Brain microvascular endothelial cell (primary cell): ENCODE results near the gene BMPER.

Experiments
- DNase-seq: peaks from one replicate; pipeline ENCODE4 v3.0.0-alpha.2; 2020
- H3K27ac ChIP-seq: fragments of 250-450 bp; sonication (Bioruptor Pico); 2 replicates; pipeline ENCODE4 v1.5.1; 2020; ENCODE audit warnings: mild to moderate bottlenecking, moderate library complexity
- H3K27me3 ChIP-seq: fragments of 250-450 bp; sonication (Bioruptor Pico); replicated peaks from 2 replicates; pipeline ENCODE4 v1.5.1; 2020; ENCODE audit warnings: mild to moderate bottlenecking
- H3K36me3 ChIP-seq: fragments of 250-450 bp; sonication (Bioruptor Pico); replicated peaks from 2 replicates; pipeline ENCODE4 v1.5.1; 2020; ENCODE audit warnings: mild to moderate bottlenecking
- H3K4me3 ChIP-seq: 2 replicates; pipeline ENCODE4 v1.5.1; 2011; ENCODE audit warnings: low read depth, mild to moderate bottlenecking, control low read depth, low read length, moderate library complexity
- in situ Hi-C: cut with HindIII; loops from 2 replicates; pipeline ENCODE4 v1.10.0; 2017; ENCODE audit warnings: low sequenced_read_pairs, low pct_ligation_motif_present
- TF ChIP-seq, protein P1 (sequence below): IDR thresholded peaks from 2 replicates; pipeline ENCODE4 v1.5.1; 2011; ENCODE audit warnings: low read depth, mild to moderate bottlenecking, moderate library complexity, low read length, control low read depth, inconsistent platforms; ENCODE audit errors: missing control alignments

BMPER gene

DNA sequence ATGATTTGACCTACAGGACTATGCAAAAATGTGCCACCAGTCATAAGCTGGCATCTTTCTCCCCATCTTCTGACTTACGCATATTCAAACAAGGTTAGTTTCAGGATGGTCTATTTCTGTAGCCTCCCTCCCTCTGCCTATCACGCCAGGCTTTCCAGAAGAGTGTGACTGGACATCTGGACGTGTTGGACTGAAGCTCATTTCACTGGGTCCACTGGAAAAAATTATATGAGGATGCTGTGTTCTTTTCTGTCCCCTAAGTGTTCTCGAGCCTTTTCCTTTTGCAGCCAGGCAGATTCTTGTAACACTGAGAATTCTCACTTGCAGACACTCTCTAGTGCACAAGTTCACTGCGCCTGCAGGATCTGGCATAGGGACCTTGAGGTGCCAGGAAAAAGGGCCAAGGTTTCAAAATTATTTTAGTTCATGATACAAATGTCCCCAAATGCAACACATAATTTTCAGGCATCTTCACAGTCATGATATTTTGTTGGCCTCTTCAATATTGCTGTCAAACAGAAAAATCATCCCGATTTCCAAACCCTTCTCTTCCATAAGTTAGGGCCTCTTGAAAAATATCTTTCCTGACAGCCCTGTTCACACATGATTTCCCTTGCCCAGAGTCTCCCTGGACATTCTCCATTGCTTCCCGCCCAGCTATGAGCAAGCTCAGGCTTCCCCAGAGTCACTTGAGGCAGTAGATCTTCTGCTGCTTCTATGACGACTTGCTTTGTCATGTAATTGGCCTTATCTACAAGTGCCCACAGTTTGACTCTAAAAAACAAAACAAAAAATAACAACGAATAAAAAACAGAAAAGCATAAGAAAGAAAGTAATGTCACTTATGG lies 170.4 kb downstream of the BMPER start:
- no peak overlapping the region for H3K4me3 ChIP-seq
- no peaks in the 10 kb centered on the region for H3K36me3 ChIP-seq
- H3K27ac ChIP-seq = no peak overlapping the region
- TF ChIP-seq, protein P1, sequence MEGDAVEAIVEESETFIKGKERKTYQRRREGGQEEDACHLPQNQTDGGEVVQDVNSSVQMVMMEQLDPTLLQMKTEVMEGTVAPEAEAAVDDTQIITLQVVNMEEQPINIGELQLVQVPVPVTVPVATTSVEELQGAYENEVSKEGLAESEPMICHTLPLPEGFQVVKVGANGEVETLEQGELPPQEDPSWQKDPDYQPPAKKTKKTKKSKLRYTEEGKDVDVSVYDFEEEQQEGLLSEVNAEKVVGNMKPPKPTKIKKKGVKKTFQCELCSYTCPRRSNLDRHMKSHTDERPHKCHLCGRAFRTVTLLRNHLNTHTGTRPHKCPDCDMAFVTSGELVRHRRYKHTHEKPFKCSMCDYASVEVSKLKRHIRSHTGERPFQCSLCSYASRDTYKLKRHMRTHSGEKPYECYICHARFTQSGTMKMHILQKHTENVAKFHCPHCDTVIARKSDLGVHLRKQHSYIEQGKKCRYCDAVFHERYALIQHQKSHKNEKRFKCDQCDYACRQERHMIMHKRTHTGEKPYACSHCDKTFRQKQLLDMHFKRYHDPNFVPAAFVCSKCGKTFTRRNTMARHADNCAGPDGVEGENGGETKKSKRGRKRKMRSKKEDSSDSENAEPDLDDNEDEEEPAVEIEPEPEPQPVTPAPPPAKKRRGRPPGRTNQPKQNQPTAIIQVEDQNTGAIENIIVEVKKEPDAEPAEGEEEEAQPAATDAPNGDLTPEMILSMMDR = no peak
- no peak for DNase-seq
- in situ Hi-C loops = no loop called here
- H3K27me3 ChIP-seq = no peaks in the 10 kb centered on the region

DNA sequence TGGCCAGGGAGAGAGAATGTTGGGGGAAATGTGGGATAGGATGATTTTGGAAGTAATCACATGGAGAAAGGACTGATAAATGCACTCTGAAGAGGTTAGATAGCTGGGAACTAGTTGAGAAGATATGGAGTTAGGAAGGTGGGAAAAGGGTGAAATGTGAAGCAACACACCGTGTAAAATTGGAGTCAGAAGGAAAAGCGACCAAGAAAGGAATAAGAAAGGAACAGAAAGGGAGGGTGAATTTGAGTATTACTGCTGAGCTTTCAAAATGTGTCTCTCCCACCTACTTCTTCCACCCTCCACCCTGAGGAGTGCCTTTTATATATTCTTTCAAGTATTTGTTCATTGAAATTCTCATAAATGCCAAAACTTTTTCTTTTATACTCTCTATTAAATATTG lies 171.8 kb downstream of the BMPER start:
- TF ChIP-seq, protein P1 = no peak
- Histone ChIP-seq H3K27me3 (no peaks in the 10 kb centered on the region), H3K27ac (no peak overlapping the region), H3K4me3 (no peak overlapping the region), H3K36me3 (no peaks in the 10 kb centered on the region)
- no peak for DNase-seq
- in situ Hi-C loops = no loop called here

- TF ChIP-seq, protein P1 = no peak
- Histone ChIP-seq H3K27me3 (no peaks in the 10 kb centered on the region), H3K27ac (no peak overlapping the region), H3K4me3 (no peak overlapping the region), H3K36me3 (no peaks in the 10 kb centered on the region)
- in situ Hi-C loops = no loop called here
- DNase-seq = no peak
These were observed 173.5 kb downstream of the BMPER start for GRCh38 chr7:34078864-34079263.

- Histone ChIP-seq H3K27ac (no peak overlapping the region), H3K36me3 (no peaks in the 10 kb centered on the region), H3K27me3 (no peaks in the 10 kb centered on the region), H3K4me3 (no peak overlapping the region)
- DNase-seq = no peak
- in situ Hi-C loops = no loop called here
- TF ChIP-seq, protein P1 = no peak
These were observed 175.2 kb downstream of the BMPER start for GRCh38 chr7:34080513-34080912.

- DNase-seq = no peak
- in situ Hi-C loops = no loop called here
- no peaks in the 10 kb centered on the region for H3K27me3 ChIP-seq
- H3K4me3 ChIP-seq = no peak overlapping the region
- TF ChIP-seq, protein P1 = no peak
- no peak overlapping the region for H3K27ac ChIP-seq
- no peaks in the 10 kb centered on the region for H3K36me3 ChIP-seq
These were observed 176.6 kb downstream of the BMPER start for GRCh38 chr7:34081935-34082334.

DNA sequence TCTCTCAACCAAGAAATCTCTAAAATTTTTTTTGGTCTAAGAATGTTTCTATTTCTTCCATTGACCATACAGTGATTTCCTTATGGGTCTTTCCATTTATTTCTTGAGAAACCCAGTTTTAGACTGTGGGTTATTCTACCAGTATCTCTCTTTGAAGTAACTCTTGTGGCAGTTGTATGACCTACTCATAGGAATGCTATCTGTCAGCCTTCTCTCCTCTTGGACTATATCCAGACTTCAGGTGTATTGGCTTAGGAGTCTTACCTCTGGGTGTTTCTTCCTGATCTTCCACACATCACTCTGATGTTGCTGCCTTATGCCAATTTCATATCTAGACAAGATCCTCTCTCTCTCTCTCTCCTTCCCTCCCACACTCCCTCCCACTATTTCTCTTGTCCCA lies 178.1 kb downstream of the BMPER start:
- in situ Hi-C loops = no loop called here
- no peak overlapping the region for H3K27ac ChIP-seq
- no peaks in the 10 kb centered on the region for H3K27me3 ChIP-seq
- no peaks in the 10 kb centered on the region for H3K36me3 ChIP-seq
- TF ChIP-seq, protein P1 = no peak
- H3K4me3 ChIP-seq = no peak overlapping the region
- DNase-seq = no peak
